ENCODE measurements around the gene IVD.

The IVD gene

DNA sequence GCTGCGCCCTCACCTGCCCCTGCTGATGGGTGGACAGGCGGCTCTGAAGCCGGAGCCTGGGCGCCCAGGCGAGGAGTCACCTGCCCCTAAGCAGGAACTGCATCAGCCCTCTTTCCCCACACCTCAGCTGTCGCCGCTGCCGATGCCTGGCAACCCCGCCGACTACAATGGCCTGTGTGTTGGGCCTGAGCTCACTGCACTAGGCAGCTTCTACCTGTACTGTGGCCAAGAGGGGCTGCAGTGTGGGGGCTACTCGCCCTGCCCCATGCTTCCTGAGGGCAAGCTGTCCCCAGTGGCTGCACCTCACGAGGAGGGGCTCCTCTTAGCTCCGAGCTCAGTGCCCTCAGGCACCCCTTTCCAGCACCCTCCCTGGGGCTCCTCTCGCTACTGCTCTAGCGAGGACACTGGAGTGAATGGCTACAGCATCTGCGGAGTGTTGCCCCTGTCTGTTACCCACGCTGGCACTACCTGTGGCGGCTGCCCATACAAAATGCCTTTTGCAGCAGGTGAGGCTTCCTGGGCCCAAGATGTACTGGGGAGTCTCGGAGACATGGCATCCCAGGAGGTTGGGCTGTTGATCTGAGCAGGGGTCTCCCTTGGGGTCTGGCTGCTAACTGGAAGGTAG, 53.9 kb downstream of the IVD start:
- DNase-seq (ENCODE audit: low read depth), result no peak

DNA sequence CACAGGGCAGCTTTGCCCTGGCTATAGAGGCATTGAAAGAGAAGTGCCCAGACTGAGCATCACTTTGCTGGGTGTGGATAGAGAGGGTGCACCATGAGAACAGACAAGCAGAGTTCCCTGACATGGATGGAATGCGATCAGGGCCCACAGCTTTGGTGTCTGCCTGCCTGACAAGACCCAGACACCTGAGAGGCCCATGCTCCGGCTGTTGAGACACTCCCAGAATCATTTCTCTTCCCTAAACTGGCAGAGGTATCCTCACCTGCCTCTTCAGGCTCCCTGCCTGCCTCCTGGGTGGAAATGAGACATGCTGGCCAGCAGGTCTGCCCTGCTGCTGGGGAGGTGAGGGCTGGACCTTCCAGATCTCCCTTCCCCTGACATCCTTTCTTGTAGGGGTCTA, 54.8 kb downstream of the IVD start:
- DNase-seq (ENCODE audit: low read depth), result no peak

DNA sequence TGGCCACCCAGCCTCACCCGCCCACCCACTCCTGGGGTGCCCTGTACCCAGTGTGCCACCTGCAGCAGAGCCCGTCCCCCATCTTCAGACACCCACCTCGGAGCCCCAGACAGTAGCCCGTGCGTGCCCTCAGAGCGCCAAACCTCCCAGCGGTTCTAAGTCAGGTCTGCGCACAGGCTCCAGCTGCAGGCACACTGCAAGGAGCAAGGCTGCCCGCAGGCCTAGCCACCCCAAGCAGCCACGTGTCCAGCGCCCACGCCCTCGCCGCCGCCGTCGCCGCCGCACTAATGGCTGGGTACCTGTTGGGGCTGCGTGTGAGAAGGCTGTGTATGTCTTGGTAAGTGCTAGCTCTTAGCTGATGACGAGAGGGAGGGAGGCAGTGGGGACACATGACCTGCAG, 56.4 kb downstream of the IVD start:
- DNase-seq (ENCODE audit: low read depth), result no peak

DNA sequence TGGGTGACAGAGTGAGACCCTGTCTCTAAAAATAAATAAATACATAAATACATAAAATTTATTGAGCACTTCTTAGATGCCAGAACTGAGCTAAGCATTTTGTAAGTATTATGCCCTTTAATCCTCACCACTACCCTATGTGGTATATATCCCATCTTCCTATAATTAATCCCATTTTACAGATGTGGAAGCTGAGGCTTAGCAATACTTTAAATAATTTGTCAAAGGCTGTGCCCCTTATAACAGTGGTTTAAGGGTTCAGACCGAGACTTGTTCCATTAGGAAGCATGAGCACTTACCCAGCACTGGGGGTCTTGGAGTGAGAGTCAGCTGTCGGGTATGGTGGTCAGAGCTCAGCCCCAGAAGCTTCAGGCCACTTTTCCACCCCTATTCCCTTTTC, 57.7 kb downstream of the IVD start:
- DNase-seq (ENCODE audit: low read depth), result no peak

DNA sequence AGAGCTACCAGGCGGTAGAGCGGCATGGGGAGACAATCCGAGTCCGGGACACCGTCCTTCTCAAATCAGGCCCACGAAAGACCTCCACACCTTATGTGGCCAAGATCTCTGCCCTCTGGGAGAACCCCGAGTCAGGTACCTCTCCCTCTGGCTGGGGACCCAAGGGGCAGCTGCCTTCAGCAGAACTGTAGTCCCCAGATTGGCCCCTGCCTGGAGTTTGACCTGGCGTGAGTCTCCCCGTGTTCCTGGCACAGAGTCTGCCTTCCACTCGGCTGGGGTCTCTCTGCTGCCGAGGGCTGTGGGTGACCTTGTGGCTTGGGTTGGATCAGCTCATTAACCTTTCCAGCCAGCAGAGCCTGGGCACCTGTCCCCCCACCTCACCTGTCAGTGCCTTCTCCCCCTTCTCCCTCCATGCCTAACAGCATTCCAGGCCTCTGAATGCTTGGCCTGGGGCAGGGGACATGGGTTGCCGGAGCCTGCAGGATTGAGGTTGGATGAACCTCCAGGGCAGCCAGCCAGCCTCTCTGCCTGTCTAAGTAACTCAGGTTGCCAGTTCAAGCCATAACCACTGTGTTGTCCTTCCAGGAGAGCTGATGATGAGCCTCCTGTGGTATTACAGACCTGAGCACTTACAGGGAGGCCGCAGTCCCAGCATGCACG, 58.4 kb downstream of the IVD start:
- no peak for DNase-seq (ENCODE audit: low read depth)

DNA sequence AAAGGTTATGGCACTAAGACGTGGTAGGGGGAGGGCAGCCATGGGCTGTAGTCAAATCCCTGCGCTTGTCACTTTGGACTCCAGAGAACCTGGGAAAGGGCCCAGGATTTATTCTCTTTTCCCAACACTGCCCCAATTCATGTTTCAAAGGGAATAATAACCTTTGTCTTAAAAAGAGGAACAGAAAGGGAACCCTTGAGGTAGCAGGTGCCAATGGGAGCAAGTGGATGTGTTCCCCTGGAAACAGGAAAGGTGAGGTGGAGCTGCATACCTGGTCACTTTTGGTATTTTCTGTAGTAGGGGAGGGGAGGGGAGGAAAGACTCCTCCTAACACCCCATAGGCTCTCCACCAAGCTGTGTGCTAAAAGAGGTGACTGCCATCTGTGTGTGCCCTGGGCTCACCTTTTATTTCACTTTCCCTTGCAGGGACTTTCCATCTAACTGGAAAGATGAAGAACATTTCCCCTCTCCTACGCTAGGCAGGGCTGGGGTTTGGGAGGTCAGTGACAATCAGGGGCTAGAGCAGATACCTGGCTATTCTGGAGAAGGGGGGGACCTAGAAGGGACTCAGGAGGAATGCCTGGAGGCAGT, 59.1 kb downstream of the IVD start:
- DNase-seq (ENCODE audit: low read depth), result no peak

DNA sequence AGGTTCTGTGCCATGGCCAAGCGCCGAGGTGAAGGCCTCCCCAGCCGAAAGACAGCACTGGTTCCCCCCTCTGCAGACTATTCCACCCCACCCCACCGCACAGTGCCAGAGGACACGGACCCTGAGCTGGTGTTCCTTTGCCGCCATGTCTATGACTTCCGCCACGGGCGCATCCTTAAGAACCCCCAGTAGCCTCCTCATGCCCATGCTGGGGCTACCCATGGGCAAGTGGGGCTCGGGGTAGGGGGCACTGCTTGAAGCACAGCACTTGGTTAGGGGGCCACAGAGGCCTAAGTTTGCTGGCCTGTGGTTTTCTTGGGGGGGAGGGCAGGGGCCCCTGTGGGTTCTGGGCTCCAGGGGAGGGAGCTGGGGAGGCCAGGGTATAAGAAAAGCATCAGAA, 60.3 kb downstream of the IVD start:
- no peak for DNase-seq (ENCODE audit: low read depth)

DNA sequence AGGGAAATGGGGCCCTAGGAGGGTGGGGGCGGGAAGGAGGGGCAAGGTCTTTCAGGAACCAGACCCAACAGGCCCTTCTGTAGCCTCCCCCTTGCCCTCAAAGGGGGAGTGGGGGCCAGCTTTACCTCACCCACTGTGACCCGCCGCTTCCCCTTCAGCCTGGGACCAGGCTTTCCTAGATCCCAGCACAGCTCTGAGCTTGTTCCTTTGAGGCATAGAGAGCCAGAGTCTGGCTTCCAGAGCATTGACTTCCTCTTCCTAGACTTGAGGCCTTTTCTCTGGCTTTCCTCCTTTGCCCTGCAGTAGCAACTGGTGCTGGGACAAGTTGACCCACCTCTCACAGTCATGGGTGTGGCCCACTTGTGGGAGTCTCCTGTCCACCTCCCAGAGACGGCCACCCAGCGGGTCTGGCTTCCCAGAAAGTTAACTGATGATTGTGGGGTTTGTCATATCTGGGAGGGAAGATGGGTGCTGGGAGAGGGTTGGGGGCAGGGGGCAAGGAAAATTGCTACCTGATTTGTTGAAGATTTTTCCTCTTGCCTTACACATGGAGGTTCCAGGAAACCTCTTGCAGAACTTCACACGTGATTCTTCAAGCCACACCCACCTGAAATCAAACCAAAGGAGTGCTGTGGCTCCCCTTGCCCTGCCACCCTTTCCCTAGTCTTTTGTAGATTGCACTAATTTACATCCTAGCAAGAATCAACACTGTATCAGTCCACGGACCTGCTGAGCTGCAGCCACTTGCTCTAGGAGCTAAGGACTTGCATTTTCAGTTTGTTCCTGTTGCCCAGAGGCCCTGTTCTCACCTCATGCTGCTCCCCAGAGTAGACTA, 61.0 kb downstream of the IVD start:
- no peak for DNase-seq (ENCODE audit: low read depth)

DNA sequence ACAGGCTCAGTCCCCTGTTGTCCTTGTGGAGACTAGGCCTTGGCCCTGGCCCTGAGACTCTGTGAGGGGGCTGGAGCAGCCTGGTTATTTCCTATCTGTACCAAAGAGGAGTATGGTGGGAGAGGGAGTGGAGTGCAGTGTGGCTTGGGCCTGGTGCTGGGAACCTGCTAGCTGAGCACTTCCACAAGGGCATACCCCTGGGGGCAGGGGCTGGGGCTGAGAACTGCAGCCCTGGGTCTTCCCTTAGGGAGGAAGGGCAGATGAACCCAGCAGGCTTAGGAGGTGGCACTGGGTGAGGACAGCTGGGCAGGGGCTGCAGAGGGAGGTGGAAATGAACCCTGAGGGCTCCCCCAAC, 61.6 kb downstream of the IVD start:
- no peak for DNase-seq (ENCODE audit: low read depth)

DNA sequence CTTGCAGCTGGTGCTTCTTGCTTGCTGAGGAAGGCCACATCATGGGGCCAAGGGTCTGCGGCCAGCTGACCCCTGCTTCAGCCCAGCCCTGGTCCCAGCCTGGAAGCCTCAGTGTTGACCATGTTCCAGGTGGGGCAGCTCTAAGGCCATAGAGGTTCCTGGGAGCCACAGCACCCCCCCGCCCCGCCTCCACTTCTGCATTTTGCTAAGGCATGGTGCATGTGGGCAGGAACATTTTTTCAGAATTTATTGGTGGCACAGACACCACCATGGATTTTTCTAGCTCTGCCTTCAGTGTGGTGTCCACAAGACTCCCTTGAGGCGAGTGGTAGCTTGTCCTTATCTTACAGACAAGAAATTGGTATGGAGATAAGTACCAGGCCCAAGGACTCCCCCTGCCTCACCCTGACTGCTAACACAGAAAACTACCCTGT, 63.3 kb downstream of the IVD start:
- no peak for DNase-seq (ENCODE audit: low read depth)

DNA sequence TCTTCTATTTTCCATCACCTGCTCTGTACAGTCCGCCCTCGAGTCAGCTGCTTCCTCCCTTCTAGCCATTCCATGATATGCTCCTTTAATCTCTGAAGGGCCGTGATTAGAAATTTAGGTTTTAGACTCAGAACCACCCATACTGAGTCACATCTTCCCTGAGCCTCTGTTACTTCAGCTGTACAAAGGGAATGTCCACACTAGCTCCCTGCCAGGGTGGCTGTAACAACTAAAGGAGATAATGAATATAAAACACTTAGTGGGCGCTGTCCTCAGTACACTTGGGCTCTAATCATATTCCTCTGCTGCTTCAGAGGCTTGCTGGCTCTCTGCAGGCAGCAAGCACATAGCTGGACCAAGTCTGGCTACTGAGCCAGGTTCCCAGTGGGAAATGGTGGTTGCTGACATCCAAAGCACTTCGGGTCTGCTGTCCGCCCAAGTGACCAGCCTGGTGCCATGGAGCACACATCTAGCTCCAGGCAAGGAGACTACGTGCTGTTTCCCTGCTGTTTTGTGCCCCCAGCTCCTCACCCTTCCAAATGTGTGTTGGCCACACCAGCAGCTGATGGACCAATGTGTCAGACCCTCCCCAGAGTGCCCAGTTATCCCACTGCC, 64.3 kb downstream of the IVD start:
- peak; percentile 7 for DNase-seq (ENCODE audit: low read depth)

DNA sequence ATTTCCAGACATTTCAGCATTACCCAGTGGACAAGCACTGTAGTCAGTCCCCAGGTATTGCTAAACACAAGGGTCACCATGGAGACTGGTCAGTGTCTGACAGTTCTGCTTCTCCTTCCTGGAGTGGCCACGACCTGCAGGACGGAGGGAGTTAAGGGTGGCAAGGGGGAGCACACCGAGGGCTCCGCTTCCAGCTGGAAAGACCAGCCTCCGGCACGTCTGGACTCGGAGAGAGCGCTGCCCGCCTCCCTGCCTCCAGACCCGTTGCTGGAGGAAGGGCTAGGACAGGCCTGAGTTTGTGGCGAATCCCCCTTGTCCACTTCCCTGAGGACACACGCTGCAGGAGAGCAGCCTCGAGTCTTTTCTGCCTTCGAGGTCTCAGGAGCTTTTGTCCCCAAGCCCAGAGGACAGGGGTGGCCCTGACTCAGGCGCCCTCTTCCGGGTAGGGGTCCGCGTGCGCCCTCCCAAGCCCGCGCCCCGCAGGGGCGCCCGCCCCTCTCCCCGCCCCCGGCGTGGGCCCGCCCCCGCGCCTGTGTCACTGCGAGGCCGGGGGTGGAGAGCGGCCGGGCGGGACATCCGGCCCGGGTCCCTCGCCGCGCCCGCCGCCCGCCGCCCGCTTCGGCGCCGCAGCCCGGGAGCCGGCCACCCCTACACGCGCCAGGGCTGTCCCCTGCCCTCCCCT, 65.0 kb downstream of the IVD start, which contains the start of gene CHST14:
Gene CHST14 (plus strand): TSS at position 562 of the 682 bp plus-strand sequence. CDS start 230 bp downstream, outside the sequence.
- peak; percentile 51 for DNase-seq (ENCODE audit: low read depth)
